GM12878 (cell line): ENCODE measurements around the gene UBE2E2. TPM values are rescaled to one million over a fixed set of nuclear protein-coding genes. Genes with fewer than 3 reads are reported as not detected.

Source experiments
- ASH2L ChIP-seq: fragments of 300-600, 200-600 bp; sonication (generic); IDR thresholded peaks from 2 replicates; pipeline ENCODE4 v1.6.1; 2017; ENCODE audit warnings: low read depth, mild to moderate bottlenecking, borderline replicate concordance
- CHD1 ChIP-seq: IDR thresholded peaks from 2 replicates; pipeline ENCODE4 v1.6.1; 2012; ENCODE audit warnings: low read depth, low read length, improper control_type of control experiment
- EGR1 ChIP-seq, 2 experiments: IDR thresholded peaks; 1 replicate in 1 of 2; 2 replicates in 1 of 2; pipeline ENCODE4 v1.6.1; 2011 to 2012; ENCODE audit warnings: low read depth in 2 of 2, low read length in 2 of 2, borderline replicate concordance in 1 of 2, mild to moderate bottlenecking in 1 of 2, moderate library complexity in 1 of 2
- HDAC2 ChIP-seq: fragments of 200-600 bp; sonication (generic); IDR thresholded peaks from 2 replicates; pipeline ENCODE4 v1.6.1; 2017
- HDAC6 ChIP-seq: fragments of 200-600 bp; sonication (generic); IDR thresholded peaks from one replicate; pipeline ENCODE4 v1.8.0; 2017; ENCODE audit warnings: antibody characterized with exemption; ENCODE audit not compliant: unreplicated experiment
- IKZF1 ChIP-seq: fragments of 450-650 bp; conservative IDR thresholded peaks from 2 replicates; pipeline ENCODE4 v1.6.1; 2017; ENCODE audit warnings: antibody characterized with exemption, mild to moderate bottlenecking
- IKZF2 ChIP-seq, 2 experiments: fragments of 450-650 bp; IDR thresholded peaks; 2 replicates each; pipeline ENCODE4 v1.6.1; 2017; ENCODE audit warnings: mild to moderate bottlenecking in 2 of 2, moderate library complexity in 2 of 2
- KDM1A ChIP-seq: fragments of 200-600 bp; sonication (generic); IDR thresholded peaks from 2 replicates; pipeline ENCODE4 v1.6.1; 2016; ENCODE audit warnings: borderline replicate concordance
- MYC ChIP-seq: IDR thresholded peaks from 2 replicates; pipeline ENCODE4 v1.6.1; 2011; ENCODE audit warnings: mild to moderate bottlenecking, low read length, moderate library complexity, inconsistent platforms; ENCODE audit not compliant: insufficient read depth, insufficient replicate concordance, insufficient read length, severe bottlenecking
- NR2F1 ChIP-seq: fragments of 450-650 bp; conservative IDR thresholded peaks from 2 replicates; pipeline ENCODE4 v1.6.1; 2017; ENCODE audit warnings: mild to moderate bottlenecking
- PAX5 ChIP-seq: IDR thresholded peaks from 2 replicates; pipeline ENCODE4 v1.6.1; 2011; ENCODE audit warnings: low read depth, low read length, borderline replicate concordance
- PKNOX1 ChIP-seq: fragments of 450-650 bp; IDR thresholded peaks from 2 replicates; pipeline ENCODE4 v1.6.1; 2016; ENCODE audit warnings: mild to moderate bottlenecking
- RAD21 ChIP-seq: IDR thresholded peaks from 2 replicates; pipeline ENCODE4 v1.6.1; 2011; ENCODE audit warnings: mild to moderate bottlenecking, low read depth, low read length, moderate library complexity; ENCODE audit not compliant: insufficient read depth
- RB1 ChIP-seq: fragments of 450-650 bp; formaldehyde crosslinking; IDR thresholded peaks from 2 replicates; pipeline ENCODE4 v1.6.1; 2017; ENCODE audit warnings: mild to moderate bottlenecking, borderline replicate concordance
- SMAD5 ChIP-seq: IDR thresholded peaks from 2 replicates; pipeline ENCODE4 v1.6.1; 2016; ENCODE audit warnings: antibody characterized with exemption, low read depth
- SMARCA5 ChIP-seq: fragments of 450-650 bp; IDR thresholded peaks from 2 replicates; pipeline ENCODE4 v1.6.1; 2017; ENCODE audit warnings: mild to moderate bottlenecking
- SRF ChIP-seq, 2 experiments: IDR thresholded peaks; 2 replicates each; pipeline ENCODE4 v1.6.1; 2011; ENCODE audit warnings: low read depth in 2 of 2, low read length in 2 of 2, mild to moderate bottlenecking in 1 of 2, moderate library complexity in 1 of 2
- STAT1 ChIP-seq: fragments of 450-650 bp; conservative IDR thresholded peaks from 2 replicates; pipeline ENCODE4 v1.6.1; 2014; ENCODE audit warnings: antibody characterized with exemption, mild to moderate bottlenecking
- TBL1XR1 ChIP-seq: IDR thresholded peaks from 2 replicates; pipeline ENCODE4 v1.6.1; 2012; ENCODE audit warnings: low read depth, low read length, improper control_type of control experiment
- ZBTB4 ChIP-seq: fragments of 450-650 bp; formaldehyde crosslinking; IDR thresholded peaks from 2 replicates; pipeline ENCODE4 v1.4.0; 2022; ENCODE audit warnings: mild to moderate bottlenecking, moderate library complexity
- polyA plus RNA-seq, 11 experiments: library from polyadenylated mRNA; depleted of rRNA in 4 of 11; unstranded in 6 of 11; stranded (reverse) in 5 of 11; fragments of >200 nt; fragmentation: Nextera tagmentation in 4 of 11; fragmentation: Illumina TruSeq in 1 of 11; extraction: Ambion mirVana in 4 of 11; extraction: Trizol in 1 of 11; gene quantifications; 1 replicate in 1 of 11; 2 replicates in 10 of 11; pipeline versions ENCODE4 v1.2.1 to v1.2.3, GENCODE V29; 2011 to 2016; ENCODE audit warnings: inconsistent platforms in 2 of 11, missing spikeins in 2 of 11, low read depth in 1 of 11
- total RNA-seq, 4 experiments: library from RNA; depleted of rRNA in 3 of 4; stranded (reverse); fragments of >200 nt in 3 of 4; fragmentation: Illumina TruSeq in 1 of 4; extraction: Trizol in 1 of 4; gene quantifications; 2 replicates each; pipeline versions ENCODE4 v1.2.1 to v1.2.3, GENCODE V29; 2013 to 2021
- TF ChIP-seq, protein P1 (sequence below): IDR thresholded peaks from 2 replicates; pipeline ENCODE4 v1.6.1; 2012; ENCODE audit warnings: low read depth, low read length, improper control_type of control experiment
- TF ChIP-seq, protein P2 (sequence below): IDR thresholded peaks from 2 replicates; pipeline ENCODE4 v1.6.1; 2011; ENCODE audit warnings: borderline replicate concordance, low read depth, mild to moderate bottlenecking, moderate library complexity, mixed read lengths, low read length; ENCODE audit not compliant: insufficient read depth; ENCODE audit errors: extremely low read length
- TF ChIP-seq, protein P3 (sequence below): IDR thresholded peaks from 2 replicates; pipeline ENCODE4 v1.6.1; 2012; ENCODE audit warnings: low read depth, low read length, improper control_type of control experiment

The UBE2E2 gene
- total and polyA plus RNA-seq, 10 of the 15 experiments (the other 5 are each of a cell fraction or from before 2014, with no cell fraction given) = 8.7 to 71.0 (median 36.4) TPM

- peak; percentile 8; the same call in 1 of the 2 replicates for TF ChIP-seq NR2F1
- TF ChIP-seq HDAC2 = no peak
- no peak for TF ChIP-seq KDM1A
- TF ChIP-seq, protein P1, sequence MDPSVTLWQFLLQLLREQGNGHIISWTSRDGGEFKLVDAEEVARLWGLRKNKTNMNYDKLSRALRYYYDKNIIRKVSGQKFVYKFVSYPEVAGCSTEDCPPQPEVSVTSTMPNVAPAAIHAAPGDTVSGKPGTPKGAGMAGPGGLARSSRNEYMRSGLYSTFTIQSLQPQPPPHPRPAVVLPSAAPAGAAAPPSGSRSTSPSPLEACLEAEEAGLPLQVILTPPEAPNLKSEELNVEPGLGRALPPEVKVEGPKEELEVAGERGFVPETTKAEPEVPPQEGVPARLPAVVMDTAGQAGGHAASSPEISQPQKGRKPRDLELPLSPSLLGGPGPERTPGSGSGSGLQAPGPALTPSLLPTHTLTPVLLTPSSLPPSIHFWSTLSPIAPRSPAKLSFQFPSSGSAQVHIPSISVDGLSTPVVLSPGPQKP = no peak; the same call in 1 of the 2 replicates
- TF ChIP-seq EGR1 (IDR thresholded peaks at IDR 0.05; ENCODE audit: borderline replicate concordance in 1 of 2, low read depth in 2 of 2, low read length in 2 of 2) = peak in 1 of 2 experiments; percentile 92; a peak in 2 of 3 replicates
- peak; percentile 22; the same call in 1 of the 2 replicates for TF ChIP-seq RAD21
- no peak for TF ChIP-seq RB1
- 0 out of 2 replicates have a peak, but pooled peaks have one; percentile 50 for TF ChIP-seq STAT1
- TF ChIP-seq CHD1 = no peak
- TF ChIP-seq, protein P2, sequence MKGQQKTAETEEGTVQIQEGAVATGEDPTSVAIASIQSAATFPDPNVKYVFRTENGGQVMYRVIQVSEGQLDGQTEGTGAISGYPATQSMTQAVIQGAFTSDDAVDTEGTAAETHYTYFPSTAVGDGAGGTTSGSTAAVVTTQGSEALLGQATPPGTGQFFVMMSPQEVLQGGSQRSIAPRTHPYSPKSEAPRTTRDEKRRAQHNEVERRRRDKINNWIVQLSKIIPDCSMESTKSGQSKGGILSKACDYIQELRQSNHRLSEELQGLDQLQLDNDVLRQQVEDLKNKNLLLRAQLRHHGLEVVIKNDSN = no peak
- TF ChIP-seq, protein P3, sequence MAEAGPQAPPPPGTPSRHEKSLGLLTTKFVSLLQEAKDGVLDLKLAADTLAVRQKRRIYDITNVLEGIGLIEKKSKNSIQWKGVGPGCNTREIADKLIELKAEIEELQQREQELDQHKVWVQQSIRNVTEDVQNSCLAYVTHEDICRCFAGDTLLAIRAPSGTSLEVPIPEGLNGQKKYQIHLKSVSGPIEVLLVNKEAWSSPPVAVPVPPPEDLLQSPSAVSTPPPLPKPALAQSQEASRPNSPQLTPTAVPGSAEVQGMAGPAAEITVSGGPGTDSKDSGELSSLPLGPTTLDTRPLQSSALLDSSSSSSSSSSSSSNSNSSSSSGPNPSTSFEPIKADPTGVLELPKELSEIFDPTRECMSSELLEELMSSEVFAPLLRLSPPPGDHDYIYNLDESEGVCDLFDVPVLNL = no peak
- TF ChIP-seq SMARCA5 = 0 out of 2 replicates have a peak, but pooled peaks have one; percentile 74
- no peak for TF ChIP-seq PKNOX1
- no peak for TF ChIP-seq TBL1XR1
- no peak for TF ChIP-seq ZBTB4 (CRISPR knock-in tag)
- peak; percentile 27 for TF ChIP-seq MYC
- TF ChIP-seq HDAC6 = no peak
- TF ChIP-seq IKZF2 (IDR thresholded peaks at IDR 0.05) = no peak
- TF ChIP-seq SRF (IDR thresholded peaks at IDR 0.05; ENCODE audit: low read depth in 2 of 2, low read length in 2 of 2) = 0 out of 4 replicates have a peak, but pooled peaks of 1 of the 2 experiments have one; percentile 6
- TF ChIP-seq PAX5 = no peak
- TF ChIP-seq IKZF1 = peak; percentile 94
- TF ChIP-seq ASH2L = peak; percentile 73; the same call in 1 of the 2 replicates
- TF ChIP-seq SMAD5 = no peak
These were observed at the start of gene UBE2E2 (continued) for GRCh38 chr3:23202921-23203707.
